GM08714 (cell line): ENCODE measurements around the gene PCDHGA6.

Experiments
- H3K4me3 ChIP-seq: fragments of 200-500 bp; sonication (Bioruptor generic); 2 replicates; pipeline ENCODE4 v1.5.1; 2014; ENCODE audit warnings: mild to moderate bottlenecking, low read length, inconsistent platforms
- ZNF274 ChIP-seq: IDR thresholded peaks from 2 replicates; pipeline ENCODE4 v1.6.1; 2012; ENCODE audit warnings: mild to moderate bottlenecking, low read depth, low read length

PCDHGA6 gene

DNA sequence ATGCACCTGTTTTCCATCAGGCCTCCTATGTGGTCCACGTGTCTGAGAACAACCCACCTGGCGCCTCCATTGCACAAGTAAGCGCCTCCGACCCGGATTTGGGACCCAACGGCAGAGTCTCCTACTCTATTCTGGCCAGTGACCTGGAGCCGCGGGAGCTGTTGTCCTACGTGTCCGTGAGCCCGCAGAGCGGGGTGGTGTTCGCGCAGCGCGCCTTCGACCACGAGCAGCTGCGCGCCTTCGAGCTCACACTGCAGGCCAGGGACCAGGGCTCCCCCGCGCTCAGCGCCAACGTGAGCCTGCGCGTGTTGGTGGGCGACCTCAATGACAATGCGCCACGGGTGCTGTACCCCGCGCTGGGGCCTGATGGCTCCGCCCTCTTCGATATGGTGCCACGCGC lies 22.1 kb upstream of the PCDHGA6 start:
- TF ChIP-seq ZNF274, result no peak
- no peak overlapping the region for H3K4me3 ChIP-seq

DNA sequence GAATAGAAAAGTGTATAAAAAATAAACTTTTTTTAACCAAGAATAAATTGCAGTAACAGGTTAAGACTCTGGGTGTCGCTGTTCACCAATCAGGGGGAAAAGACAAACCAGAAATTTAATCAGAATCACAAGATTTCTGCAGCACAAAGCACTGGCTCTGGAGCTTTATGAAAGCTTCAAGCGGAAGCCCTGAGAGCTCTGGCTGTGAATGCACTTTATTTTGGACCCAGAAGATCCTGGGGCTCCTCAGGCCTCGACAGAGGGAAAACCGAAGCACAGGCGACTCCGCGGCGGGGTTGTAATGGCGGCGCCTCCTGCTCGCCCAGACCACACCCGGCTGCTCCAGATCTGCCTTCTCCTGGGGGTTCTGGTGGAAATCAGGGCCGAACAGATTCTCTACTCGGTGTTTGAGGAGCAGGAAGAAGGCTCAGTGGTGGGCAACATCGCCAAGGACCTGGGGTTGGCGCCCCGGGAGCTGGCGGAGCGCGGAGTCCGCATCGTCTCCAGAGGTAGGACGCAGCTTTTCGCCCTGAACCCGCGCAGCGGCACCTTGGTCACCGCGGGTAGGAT lies 18.7 kb upstream of the PCDHGA6 start, which contains the start of gene PCDHGA4:
Gene PCDHGA4, plus strand, starts transcription at position 122 of the 570 bp plus-strand sequence. Its CDS starts 87 bp downstream, at position 209.
- H3K4me3 ChIP-seq, result peak within 1 kb of the TSS; percentile 35; the same call in 1 of the 2 replicates

DNA sequence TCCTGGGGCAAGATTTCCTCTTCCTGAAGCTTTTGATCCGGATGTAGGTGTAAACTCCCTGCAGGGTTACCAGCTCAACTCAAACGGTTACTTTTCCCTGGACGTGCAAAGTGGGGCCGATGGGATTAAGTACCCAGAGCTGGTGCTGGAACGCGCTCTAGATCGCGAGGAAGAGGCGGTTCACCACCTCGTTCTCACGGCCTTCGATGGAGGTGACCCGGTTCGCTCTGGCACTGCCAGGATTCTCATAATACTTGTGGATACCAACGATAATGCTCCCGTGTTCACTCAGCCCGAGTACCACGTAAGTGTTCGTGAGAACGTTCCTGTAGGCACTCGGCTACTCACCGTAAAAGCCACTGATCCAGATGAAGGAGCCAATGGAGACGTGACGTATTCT lies 18.1 kb upstream of the PCDHGA6 start:
- H3K4me3 ChIP-seq, result no peak overlapping the region
- no peak for TF ChIP-seq ZNF274

More for the DNA sequence above, 18.7 kb upstream of the PCDHGA6 start, which contains the start of gene PCDHGA4:
- no peak for TF ChIP-seq ZNF274

DNA sequence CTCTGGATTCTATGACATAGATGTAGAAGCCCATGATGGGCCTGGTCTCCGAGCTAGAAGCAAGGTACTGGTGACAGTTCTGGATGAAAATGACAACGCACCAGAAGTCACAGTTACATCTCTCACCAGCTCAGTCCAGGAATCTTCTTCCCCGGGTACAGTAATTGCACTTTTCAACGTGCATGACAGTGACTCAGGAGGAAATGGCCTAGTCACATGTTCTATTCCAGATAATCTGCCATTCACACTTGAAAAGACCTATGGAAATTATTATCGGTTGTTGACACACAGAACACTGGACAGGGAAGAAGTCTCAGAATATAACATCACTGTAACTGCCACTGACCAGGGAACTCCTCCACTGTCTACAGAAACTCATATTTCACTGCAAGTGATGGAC lies 17.6 kb upstream of the PCDHGA6 start:
- H3K4me3 ChIP-seq, result no peak overlapping the region
- no peak for TF ChIP-seq ZNF274

DNA sequence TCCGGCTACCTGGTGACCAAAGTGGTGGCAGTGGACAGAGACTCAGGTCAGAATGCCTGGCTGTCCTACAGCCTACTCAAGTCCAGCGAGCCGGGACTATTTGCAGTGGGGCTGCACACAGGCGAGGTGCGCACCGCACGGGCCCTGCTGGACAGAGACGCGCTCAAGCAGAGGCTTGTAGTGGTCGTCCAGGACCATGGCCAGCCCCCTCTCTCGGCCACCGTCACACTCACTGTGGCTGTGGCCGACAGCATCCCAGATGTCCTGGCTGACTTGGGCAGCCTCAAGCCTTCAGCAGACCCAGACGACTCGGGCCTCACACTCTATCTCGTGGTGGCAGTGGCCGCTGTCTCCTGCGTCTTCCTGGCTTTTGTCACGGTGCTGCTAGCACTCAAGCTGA lies 16.7 kb upstream of the PCDHGA6 start:
- TF ChIP-seq ZNF274, result no peak
- no peak overlapping the region for H3K4me3 ChIP-seq

DNA sequence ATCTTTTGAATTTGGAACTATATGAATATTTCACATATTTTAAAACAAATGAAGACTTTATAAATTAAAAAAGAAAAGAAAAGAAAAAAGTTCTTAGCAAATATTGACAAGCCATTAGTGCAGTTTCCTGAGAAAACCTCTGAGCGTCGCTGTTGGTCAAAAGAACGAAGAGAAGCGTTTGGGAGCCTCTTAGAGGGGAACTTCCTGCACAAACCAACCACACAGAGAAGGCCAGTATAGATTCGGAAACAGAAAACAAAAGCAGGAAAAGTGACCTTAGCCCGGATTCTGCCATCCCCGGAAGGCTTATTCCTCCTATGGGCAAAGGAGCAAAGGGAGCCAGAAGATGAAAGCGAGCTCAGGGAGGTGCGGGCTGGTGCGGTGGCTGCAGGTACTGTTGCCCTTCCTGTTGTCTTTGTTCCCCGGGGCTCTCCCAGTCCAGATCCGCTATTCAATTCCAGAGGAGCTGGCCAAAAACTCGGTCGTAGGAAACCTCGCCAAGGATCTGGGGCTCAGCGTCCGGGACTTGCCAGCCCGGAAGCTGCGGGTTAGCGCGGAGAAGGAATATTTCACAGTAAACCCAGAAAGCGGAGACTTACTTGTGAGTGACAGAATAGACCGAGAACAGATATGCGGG lies 13.8 kb upstream of the PCDHGA6 start, which contains the start of gene PCDHGB2:
Gene PCDHGB2, plus strand, starts transcription at position 205 of the 637 bp plus-strand sequence. Its CDS starts 142 bp downstream, at position 347.
- no peak for TF ChIP-seq ZNF274
- peak within 1 kb of the TSS; percentile 43; the same call in 1 of the 2 replicates for H3K4me3 ChIP-seq

DNA sequence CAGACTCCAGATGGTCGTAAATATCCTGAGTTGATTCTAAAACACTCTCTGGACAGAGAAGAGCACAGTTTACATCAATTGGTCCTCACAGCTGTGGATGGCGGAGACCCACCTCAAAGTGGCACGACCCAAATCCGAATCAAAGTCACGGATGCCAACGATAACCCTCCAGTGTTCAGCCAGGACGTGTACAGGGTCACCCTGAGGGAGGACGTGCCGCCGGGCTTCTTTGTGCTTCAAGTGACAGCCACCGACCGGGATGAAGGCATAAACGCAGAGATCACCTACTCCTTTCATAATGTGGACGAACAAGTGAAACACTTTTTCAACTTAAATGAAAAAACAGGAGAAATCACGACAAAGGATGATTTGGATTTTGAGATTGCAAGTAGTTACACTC lies 13.0 kb upstream of the PCDHGA6 start:
- TF ChIP-seq ZNF274, result no peak
- no peak overlapping the region; the same call in 1 of the 2 replicates for H3K4me3 ChIP-seq

DNA sequence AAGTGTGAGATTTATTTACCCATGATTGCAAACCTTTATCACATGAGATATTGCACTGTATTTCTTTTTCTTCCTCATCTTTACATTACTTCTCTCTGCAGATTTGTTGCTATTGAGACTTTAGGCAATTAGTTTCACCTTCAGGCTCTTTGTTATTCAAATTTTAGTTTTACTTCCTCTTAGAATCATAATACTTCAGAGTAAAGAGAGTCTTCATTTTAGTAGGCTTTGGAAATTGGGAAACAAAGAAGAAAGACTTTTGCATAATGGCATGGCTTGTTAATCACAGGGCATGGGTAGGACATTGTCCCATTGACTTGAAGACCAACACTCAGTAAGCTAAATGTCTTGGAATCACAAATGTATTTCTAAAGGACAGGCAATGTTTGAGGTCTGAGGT lies 11.0 kb upstream of the PCDHGA6 start:
- no peak for TF ChIP-seq ZNF274
- H3K4me3 ChIP-seq, result no peak overlapping the region

DNA sequence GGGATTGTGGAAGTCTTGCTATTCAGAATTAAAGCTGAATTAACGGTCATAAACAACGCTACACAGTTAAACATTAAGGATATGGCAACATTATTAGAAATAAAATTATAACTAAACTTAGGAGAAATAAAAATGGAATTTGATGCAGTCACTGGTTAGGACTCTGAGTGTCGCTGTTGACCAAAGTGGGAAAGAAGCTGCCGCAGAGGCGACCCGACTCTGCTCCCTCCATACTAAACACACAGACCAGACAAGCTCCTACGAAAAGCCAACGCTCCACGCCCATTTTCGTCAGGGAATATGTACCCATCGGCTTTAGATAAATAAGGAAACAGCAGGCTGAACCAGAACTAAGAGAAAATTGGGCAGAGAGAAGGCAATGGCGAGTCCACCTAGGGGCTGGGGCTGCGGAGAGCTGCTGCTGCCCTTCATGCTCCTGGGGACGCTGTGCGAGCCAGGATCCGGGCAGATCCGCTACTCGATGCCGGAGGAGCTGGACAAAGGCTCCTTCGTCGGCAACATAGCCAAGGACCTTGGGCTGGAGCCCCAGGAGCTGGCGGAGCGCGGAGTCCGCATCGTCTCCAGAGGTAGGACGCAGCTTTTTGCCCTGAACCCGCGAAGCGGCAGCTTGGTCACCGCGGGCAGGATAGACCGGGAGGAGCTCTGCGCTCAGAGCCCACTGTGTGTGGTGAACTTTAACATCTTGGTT lies 9.6 kb upstream of the PCDHGA6 start, which contains the start of gene PCDHGA5:
Gene PCDHGA5, plus strand, starts transcription at position 211 of the 709 bp plus-strand sequence. Its CDS starts 169 bp downstream, at position 380.
- no peak within 1 kb of the TSS for H3K4me3 ChIP-seq
- no peak for TF ChIP-seq ZNF274

DNA sequence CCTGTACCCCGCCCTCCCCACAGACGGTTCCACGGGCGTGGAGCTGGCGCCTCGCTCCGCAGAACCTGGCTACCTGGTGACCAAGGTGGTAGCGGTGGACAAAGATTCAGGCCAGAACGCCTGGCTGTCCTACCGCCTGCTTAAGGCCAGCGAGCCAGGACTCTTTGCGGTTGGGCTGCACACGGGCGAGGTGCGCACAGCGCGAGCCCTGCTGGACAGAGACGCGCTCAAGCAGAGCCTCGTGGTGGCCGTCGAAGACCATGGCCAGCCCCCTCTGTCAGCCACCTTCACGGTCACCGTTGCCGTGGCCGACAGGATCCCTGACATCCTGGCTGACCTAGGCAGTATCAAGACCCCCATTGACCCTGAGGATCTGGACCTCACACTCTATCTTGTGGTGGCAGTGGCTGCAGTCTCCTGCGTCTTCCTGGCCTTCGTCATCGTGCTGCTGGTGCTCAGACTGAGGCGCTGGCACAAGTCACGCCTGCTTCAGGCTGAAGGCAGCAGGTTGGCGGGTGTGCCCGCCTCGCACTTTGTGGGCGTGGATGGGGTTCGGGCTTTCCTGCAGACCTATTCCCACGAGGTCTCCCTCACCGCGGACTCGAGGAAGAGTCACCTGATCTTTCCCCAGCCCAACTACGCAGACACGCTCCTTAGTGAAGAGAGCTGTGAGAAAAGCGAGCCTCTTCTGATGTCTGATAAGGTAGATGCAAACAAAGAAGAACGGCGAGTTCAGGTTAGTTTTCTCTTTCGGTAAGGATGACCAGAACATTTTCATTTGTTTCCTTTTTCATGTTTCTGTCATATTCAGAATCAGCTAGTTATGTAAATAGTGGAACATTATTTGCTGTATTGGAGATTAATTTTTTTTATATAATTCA lies 7.4 kb upstream of the PCDHGA6 start:
- no peak overlapping the region for H3K4me3 ChIP-seq
- TF ChIP-seq ZNF274, result no peak

DNA sequence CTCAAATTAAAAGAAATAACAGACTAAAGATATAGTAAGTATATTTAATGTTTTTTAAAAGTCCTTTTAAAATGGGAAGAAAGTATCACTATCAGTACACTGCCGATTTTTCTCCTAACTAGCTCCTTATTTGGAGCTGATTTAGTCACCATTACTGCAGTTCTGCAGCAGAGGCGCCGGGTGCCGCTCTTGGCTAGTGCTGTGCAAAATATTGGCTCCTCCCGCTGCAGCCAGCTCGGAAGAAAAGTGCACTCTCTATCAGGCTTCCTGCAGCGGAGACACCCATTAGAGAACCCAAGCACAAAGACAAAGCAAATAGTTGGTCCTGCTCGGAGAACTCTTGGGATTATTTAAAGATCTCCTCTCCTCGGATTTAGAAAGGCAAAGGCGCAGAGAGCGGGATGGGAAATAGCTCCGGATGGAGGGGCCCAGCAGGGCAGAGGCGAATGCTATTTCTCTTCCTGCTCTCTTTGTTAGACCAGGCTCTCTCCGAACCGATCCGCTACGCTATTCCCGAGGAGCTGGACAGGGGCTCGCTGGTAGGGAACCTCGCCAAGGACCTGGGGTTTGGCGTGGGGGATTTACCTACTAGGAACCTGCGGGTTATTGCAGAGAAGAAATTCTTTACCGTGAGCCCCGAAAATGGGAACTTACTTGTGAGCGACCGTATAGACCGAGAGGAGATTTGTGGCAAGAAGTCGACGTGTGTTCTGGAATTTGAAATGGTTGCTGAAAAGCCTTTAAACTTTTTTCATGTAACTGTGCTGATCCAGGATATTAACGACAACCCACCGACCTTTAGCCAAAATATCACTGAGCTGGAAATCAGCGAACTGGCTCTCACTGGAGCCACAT lies 3.5 kb upstream of the PCDHGA6 start, which contains the start of gene PCDHGB3:
Gene PCDHGB3, plus strand, starts transcription at position 249 of the 855 bp plus-strand sequence. Its CDS starts 153 bp downstream, at position 402.
- TF ChIP-seq ZNF274, result no peak
- peak within 1 kb of the TSS; percentile 43; the same call in 1 of the 2 replicates for H3K4me3 ChIP-seq

DNA sequence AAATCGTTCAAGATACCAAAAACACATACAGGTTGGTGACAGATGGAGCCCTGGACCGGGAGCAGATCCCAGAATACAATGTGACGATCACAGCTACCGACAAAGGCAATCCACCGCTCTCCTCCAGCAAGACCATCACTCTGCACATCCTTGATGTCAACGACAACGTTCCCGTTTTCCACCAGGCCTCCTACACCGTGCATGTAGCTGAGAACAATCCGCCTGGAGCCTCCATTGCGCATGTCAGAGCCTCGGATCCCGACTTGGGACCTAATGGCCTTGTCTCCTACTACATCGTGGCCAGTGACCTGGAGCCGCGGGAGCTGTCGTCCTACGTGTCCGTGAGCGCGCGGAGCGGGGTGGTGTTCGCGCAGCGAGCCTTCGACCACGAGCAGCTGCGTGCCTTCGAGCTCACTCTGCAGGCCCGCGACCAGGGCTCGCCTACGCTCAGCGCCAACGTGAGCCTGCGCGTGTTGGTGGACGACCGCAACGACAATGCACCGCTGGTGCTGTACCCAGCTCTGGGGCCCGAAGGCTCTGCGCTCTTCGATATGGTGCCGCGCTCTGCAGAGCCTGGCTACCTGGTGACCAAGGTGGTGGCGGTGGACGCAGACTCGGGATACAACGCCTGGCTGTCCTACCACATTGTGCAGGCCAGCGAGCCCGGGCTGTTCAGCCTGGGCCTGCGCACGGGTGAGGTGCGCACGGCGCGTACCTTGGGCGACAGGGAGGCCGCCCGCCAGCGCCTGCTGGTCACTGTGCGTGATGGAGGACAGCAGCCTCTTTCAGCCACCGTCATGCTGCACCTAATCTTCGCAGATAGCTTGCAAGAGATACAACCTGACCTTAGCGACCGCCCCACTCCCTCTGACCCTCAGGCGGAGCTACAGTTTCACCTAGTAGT lies 1.9 kb upstream of the PCDHGA6 start:
- H3K4me3 ChIP-seq, result no peak overlapping the region
- TF ChIP-seq ZNF274, result no peak
